Heart left ventricle (tissue), 16 donors: ENCODE measurements around the gene HS1BP3. TPM values are rescaled to one million over a fixed set of nuclear protein-coding genes. Genes with fewer than 3 reads are reported as not detected.

Source experiments
- ATAC-seq, 4 donors: fragments of 200-7000 bp; cut with Tn5 transposase; one replicate each; pipeline ENCODE4 v1.9.1; 2020 to 2022; ENCODE audit warnings: moderate library complexity in 4 of 4, mild to moderate bottlenecking in 3 of 4, moderate number of reproducible peaks in 1 of 4
- DNase-seq, 5 donors: peaks; one replicate each; pipeline ENCODE4 v3.0.0-alpha.2; 2020
- H3K27ac ChIP-seq, 12 donors: fragments of 200-600 bp; sonication (generic) in 4 of 12; one replicate each; pipeline versions ENCODE4 v1.5.0 to v1.8.0; 2016 to 2022; ENCODE audit warnings: mild to moderate bottlenecking in 2 of 12
- H3K27me3 ChIP-seq, 9 donors: fragments of 200-600 bp; sonication (generic) in 2 of 9; one replicate each; pipeline versions ENCODE4 v1.5.1 to v1.8.0; 2016 to 2022; ENCODE audit warnings: mild to moderate bottlenecking in 3 of 9
- H3K36me3 ChIP-seq, 9 donors: fragments of 200-600 bp; sonication (generic) in 2 of 9; one replicate each; pipeline versions ENCODE4 v1.5.0 to v1.8.0; 2018 to 2022; ENCODE audit warnings: mild to moderate bottlenecking in 2 of 9
- H3K4me1 ChIP-seq, 12 donors: fragments of 200-600 bp; sonication (generic) in 4 of 12; one replicate each; pipeline versions ENCODE4 v1.5.0 to v1.8.0; 2016 to 2022; ENCODE audit warnings: mild to moderate bottlenecking in 3 of 12
- H3K4me3 ChIP-seq, 12 donors: fragments of 200-600 bp; sonication (generic) in 4 of 12; one replicate each; pipeline versions ENCODE4 v1.5.0 to v1.8.0; 2017 to 2022; ENCODE audit warnings: mild to moderate bottlenecking in 9 of 12, moderate library complexity in 4 of 12
- H3K9me3 ChIP-seq, 12 donors: fragments of 200-600 bp; sonication (generic) in 4 of 12; one replicate each; pipeline versions ENCODE4 v1.5.0 to v1.8.0; 2016 to 2022; ENCODE audit warnings: mild to moderate bottlenecking in 1 of 12
- POLR2A ChIP-seq, 2 donors: fragments of 450-650 bp; IDR thresholded peaks; one replicate each; pipeline ENCODE4 v1.6.1; 2017; ENCODE audit warnings: antibody characterized with exemption in 2 of 2, mild to moderate bottlenecking in 2 of 2, moderate library complexity in 2 of 2
- WGBS, 4 donors: extraction: QIAGEN DNeasy Blood & Tissue Kit in 2 of 4; methylation state at CpG; one replicate each; pipeline versions ENCODE4 v1.1.5 to v1.1.7; 2013 to 2018; 5-methylcytosine and 5-hydroxymethylcytosine counted together
- intact Hi-C, 10 donors: fragments of 100-400 bp; cut with DNase I; formaldehyde crosslinking; loops; one replicate each; pipeline versions ENCODE4 v1.11.1 to v1.14.2; 2022
- polyA plus RNA-seq, 2 donors: library from polyadenylated mRNA; stranded (reverse); fragments of 200-250 nt; gene quantifications; one replicate each; pipeline ENCODE4 v1.2.3, GENCODE V29; 2013
- total RNA-seq, 9 donors: library from RNA; depleted of rRNA in 2 of 9; stranded (reverse); fragments of >200 nt in 2 of 9; fragmentation: NEBNext Ultra II Directional in 3 of 9; extraction: Animal tissue kit (Norgen Biotek cat#: 25700) in 3 of 9; gene quantifications; one replicate each; pipeline versions ENCODE4 v1.1.0 to v1.2.4, GENCODE V29; 2016 to 2023
- TF ChIP-seq, protein P1 (sequence below), 12 donors: fragments of 200-600 bp; sonication (generic) in 4 of 12; IDR thresholded peaks; one replicate each; pipeline versions ENCODE4 v1.5.0 to v1.8.0; 2018 to 2022; ENCODE audit warnings: antibody characterized with exemption in 12 of 12, mild to moderate bottlenecking in 5 of 12
- donor health status: ischemic (EF 13 %, LVEDD 7.1; RV severe dilation, severe dysfunction).
- donor health status: healthy with polysubstance abuse.
- donor health status: DM: no; HTN: yes; CAD: no.
- donor health status: DM: no; HTN: no; CAD: no.
- donor health status: ischemic (EF 25% LVEDD 6.9; RV normal size, moderate dysfunction).
- donor health status: ischemic (EF 25% LVEDD 5.7; RV mildly dilated, moderate dysfunction).
- donor health status: healthy.
- donor health status: DM: yes; HTN: yes; CAD: no.
- donor health status: ischemic (EF 35%, LVEDD 5.7; RV mildly dilated, moderate dysfunction).
- donor health status: nonischemic (EF 11% LVEDD 7.7; RV severe dilation, severe dysfunction).
- donor health status: DM: yes; HTN: yes; CAD: no.
- donor health status: PGD.
- donor health status: ischemic (EF 29% LVEDD 5.4; RV normal size, mild dysfunction).
- donor health status: nonischemic (EF 23%, LVEDD 6.1; RV moderate dilation, normal function).

HS1BP3 gene
- total and polyA plus RNA-seq, 11 donors: 12.7 to 23.7 (median 21.0) TPM

DNA sequence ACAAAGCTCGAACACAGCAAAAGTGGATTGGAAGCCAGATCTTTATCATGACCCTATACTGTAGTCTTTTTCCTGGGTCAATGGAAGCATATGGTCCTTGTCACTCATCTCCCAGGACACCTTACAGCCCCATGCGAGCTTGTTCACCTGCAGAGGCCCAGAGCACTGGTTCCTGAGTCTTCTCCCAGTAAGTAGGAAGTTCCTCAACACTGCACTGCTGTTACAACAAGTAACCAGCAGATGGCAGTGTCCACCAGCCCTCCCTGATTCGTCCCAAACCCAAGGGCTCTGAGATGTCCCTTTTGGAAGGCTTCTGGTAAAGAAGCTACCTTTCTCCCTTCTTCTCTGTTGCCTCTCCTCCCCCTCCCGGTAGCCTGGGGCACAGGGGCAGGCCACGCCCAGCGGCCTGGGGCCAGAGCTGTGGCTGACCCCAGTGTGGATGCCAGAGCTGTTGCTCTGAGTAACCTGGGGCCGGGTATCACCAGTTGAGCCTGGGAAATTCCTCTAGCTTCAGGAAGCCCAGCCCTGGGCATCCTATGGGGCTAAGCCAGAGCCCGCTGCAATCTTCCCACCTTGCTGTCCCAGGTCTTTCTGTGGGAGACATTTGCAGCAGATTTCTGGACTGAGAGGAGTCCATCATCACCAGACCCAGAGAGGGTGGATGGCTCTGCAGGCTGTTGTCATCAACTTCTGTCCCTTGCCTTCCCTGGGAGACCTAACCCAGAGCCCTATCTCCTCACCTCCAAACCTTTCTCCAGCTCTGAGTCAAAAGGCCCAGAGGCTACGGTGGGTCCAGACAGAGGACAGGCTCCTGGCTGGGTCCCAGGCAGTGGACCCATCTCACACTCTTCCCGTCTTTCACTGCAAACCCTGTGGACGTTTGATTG, 10.8 kb upstream of the HS1BP3 start:
- H3K27me3 ChIP-seq: peaks cover 21 to 85% (median 52%) of the 10 kb centered on the region in 9 donors
- intact Hi-C loops: loop anchor here (1.0 to 10.0 kb wide), 10 partner anchors 93 to 456 kb away; partner anchors contain the start of genes LDAH (in 2 of the 10) and APOB (in 1 of the 10)
- H3K9me3 ChIP-seq: no peaks in the 10 kb centered on the region
- no peak overlapping the region for H3K4me3 ChIP-seq
- H3K4me1 ChIP-seq: peaks cover 0 to 17% (median 13%) of the 10 kb centered on the region in 12 donors
- WGBS, 4 donors: 28 to 34% (median 31%) methylated on average over 11 of the region's 11 CpGs
- H3K36me3 ChIP-seq: no peaks in the 10 kb centered on the region
- ATAC-seq (peak; percentile 34 to 82 (median 78)), DNase-seq (peak in 4 of 5 donors; percentile 55 to 71 (median 65))
- no peak overlapping the region for H3K27ac ChIP-seq
- no peak for TF ChIP-seq POLR2A (IDR thresholded peaks at IDR 0.05)
- TF ChIP-seq, protein P1, sequence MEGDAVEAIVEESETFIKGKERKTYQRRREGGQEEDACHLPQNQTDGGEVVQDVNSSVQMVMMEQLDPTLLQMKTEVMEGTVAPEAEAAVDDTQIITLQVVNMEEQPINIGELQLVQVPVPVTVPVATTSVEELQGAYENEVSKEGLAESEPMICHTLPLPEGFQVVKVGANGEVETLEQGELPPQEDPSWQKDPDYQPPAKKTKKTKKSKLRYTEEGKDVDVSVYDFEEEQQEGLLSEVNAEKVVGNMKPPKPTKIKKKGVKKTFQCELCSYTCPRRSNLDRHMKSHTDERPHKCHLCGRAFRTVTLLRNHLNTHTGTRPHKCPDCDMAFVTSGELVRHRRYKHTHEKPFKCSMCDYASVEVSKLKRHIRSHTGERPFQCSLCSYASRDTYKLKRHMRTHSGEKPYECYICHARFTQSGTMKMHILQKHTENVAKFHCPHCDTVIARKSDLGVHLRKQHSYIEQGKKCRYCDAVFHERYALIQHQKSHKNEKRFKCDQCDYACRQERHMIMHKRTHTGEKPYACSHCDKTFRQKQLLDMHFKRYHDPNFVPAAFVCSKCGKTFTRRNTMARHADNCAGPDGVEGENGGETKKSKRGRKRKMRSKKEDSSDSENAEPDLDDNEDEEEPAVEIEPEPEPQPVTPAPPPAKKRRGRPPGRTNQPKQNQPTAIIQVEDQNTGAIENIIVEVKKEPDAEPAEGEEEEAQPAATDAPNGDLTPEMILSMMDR (IDR thresholded peaks at IDR 0.05): peak; percentile 90 to 99 (median 96)

DNA sequence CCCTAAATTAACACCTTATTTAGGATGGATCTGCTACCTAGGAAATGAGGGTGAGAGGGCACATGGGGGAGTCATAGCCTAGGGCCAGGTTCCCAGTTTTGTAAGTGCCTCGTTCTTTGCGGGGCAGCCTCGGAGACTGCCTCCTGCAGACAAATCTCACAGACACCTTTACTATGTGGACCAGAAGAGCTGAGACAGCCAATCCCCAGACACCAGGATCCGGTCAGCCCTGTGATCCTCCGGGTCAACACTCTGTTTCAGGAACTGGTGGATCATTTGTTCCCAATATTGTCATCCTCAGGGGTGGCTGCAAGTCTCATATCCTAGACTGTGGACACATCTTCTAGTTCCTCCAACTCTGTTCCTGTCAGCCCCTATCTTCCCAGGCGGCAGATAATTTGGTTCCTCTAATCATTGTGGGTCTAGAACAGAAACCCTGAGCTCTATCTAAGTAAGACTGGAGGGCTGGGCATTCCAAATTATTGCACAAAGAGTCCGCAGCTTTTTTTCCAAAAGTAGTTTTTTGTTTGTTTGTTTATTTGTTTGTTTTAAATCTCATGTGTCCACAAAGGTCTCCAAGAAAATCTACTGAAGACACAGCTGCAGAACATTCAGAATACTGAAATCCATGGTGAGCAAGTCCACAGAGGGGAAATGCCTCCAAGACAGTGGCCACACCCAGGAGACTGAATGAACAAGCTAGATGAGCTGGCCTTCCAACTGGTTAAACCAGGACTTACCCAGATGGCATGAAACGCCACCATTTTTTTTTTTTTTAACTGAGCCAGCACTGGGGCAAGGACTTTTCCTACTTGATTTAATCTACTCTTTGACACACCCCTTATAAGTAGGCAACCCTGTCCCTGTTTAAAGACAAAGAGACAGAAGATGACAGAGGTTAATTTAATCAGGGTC, 9.9 kb upstream of the HS1BP3 start:
- no peak for DNase-seq
- Histone ChIP-seq H3K4me1 (peaks cover 0 to 8% (median 5%) of the 10 kb centered on the region in 12 donors), H3K36me3 (no peaks in the 10 kb centered on the region), H3K9me3 (no peaks in the 10 kb centered on the region), H3K27me3 (peaks cover 15 to 76% (median 45%) of the 10 kb centered on the region in 9 donors), H3K4me3 (no peak overlapping the region), H3K27ac (no peak overlapping the region)
- TF ChIP-seq POLR2A (IDR thresholded peaks at IDR 0.05): no peak
- TF ChIP-seq, protein P1 (IDR thresholded peaks at IDR 0.05): no peak
- intact Hi-C loops: loop anchor here in 9 of 10 donors (1.0 to 10.0 kb wide), 10 partner anchors 94 to 457 kb away; partner anchors contain the start of genes LDAH (in 2 of the 9) and APOB (in 1 of the 9)
- WGBS, 4 donors: 44 to 50% (median 48%) methylated on average over 8 of the region's 8 CpGs
- ATAC-seq: no peak

DNA sequence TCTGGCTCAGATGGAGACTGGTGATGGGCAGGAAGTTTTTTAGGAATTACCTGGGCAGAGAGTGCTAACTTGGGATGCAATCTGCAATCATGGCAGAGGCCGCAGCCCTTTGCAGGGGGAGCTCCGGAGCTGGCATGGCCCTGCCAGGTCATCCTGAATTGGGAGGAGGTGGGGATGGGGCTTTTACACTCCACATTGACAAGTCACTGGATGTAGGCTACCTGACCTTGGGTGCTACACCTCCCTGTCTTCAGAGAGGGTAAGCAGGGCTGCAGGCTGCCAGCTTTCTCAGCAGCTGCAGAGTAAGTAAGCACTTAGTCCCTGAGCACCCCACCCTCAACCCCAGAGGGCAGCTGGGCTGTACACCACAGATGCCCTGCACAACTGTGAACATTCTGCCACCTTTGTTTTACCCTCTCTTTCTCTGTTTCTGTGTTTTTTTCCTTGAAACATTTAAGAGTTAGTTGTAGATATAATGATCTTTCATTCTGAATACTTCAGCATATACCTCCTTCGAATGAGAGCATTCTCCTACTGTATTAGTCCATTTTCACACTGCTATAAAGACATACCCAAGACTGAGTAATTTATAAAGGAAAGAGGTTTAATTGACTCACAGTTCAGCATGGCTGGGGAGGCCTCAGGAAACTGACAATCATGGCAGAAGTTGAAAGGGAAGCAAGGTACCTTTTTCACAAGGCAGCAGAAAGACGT, 6.8 kb upstream of the HS1BP3 start:
- intact Hi-C loops: loop anchor here in 2 of 10 donors (5.0 kb wide), 2 partner anchors 170 to 480 kb away; no protein-coding TSS in a partner anchor
- Histone ChIP-seq H3K4me1 (peaks cover 0 to 2% (median 0%) of the 10 kb centered on the region in 12 donors), H3K4me3 (no peak overlapping the region), H3K9me3 (no peaks in the 10 kb centered on the region), H3K36me3 (no peaks in the 10 kb centered on the region), H3K27ac (no peak overlapping the region), H3K27me3 (peaks cover 6 to 46% (median 19%) of the 10 kb centered on the region in 9 donors)
- ATAC-seq (no peak), DNase-seq (peak in 1 of 5 donors; percentile 13)
- 74 to 81% (median 78%) methylated on average over 4 of the region's 4 CpGs for WGBS, 4 donors
- TF ChIP-seq, protein P1 (IDR thresholded peaks at IDR 0.05): no peak
- no peak for TF ChIP-seq POLR2A (IDR thresholded peaks at IDR 0.05)
